B cell (primary cell): ENCODE results near the gene GIMAP5. TPM values are rescaled to one million over a fixed set of nuclear protein-coding genes. Genes with fewer than 3 reads are reported as not detected.
A peak's percentile ranks its signal among the peaks of the same experiment; 100 is the strongest.

Experiments used
- ATAC-seq: fragments of 200-7000 bp; cut with Tn5 transposase; one replicate; pipeline ENCODE4 v1.10.0; 2021; ENCODE audit warnings: low read depth, mild to moderate bottlenecking, moderate number of reproducible peaks, moderate library complexity
- CTCF ChIA-PET: fragments of 350-600 bp; sonication (Branson Sonifier 250); formaldehyde crosslinking; loops from one replicate; lab custom pipeline; 2021; ENCODE audit warnings: antibody characterized with exemption, inconsistent platforms; lab: Charles Lee
- POLR2A ChIA-PET: fragments of 350-600 bp; sonication (Branson Sonifier 250); formaldehyde crosslinking; loops from one replicate; lab custom pipeline; 2021; ENCODE audit warnings: antibody characterized with exemption; lab: Charles Lee
- DNase-seq: peaks from one replicate; pipeline ENCODE4 v3.0.0; 2013
- H2AFZ ChIP-seq: 2 replicates; pipeline ENCODE4 v1.6.1; 2012; ENCODE audit warnings: mild to moderate bottlenecking, low read depth, low read length; ENCODE audit not compliant: insufficient read depth, poor library complexity, severe bottlenecking
- H3K27ac ChIP-seq, 2 donors: 1 replicate in 1 of 2; 2 replicates in 1 of 2; pipeline ENCODE4 v1.5.1; 2012 to 2013; ENCODE audit warnings: low read length in 2 of 2, mild to moderate bottlenecking in 2 of 2, moderate library complexity in 1 of 2
- H3K27me3 ChIP-seq, 4 experiments: fragments of 200-600 bp in 1 of 4; sonication (generic) in 1 of 4; replicated peaks in 1 of 4; 1 replicate in 2 of 4; 2 replicates in 2 of 4; pipeline versions ENCODE4 v1.6.1 to v1.7.0; 2013 to 2016; ENCODE audit warnings: low read length in 3 of 4, mild to moderate bottlenecking in 2 of 4, mixed read lengths in 1 of 4, moderate library complexity in 1 of 4; ENCODE audit not compliant: insufficient read depth in 4 of 4, control insufficient read depth in 3 of 4; ENCODE audit errors: control extremely low read depth in 1 of 4
- H3K36me3 ChIP-seq, 2 experiments: replicated peaks in 1 of 2; 1 replicate in 1 of 2; 2 replicates in 1 of 2; pipeline versions ENCODE4 v1.6.1 to v1.7.1; 2013; ENCODE audit warnings: low read length in 1 of 2; ENCODE audit not compliant: insufficient read depth in 2 of 2, control insufficient read depth in 1 of 2; ENCODE audit errors: control extremely low read depth in 1 of 2, extremely low read depth in 1 of 2
- H3K4me1 ChIP-seq, 2 donors: fragments of 200-600 bp in 1 of 2; sonication (generic) in 1 of 2; 1 replicate in 1 of 2; 2 replicates in 1 of 2; pipeline versions ENCODE4 v1.5.1 to v1.6.1; 2013 to 2017; ENCODE audit warnings: low read length in 2 of 2; ENCODE audit not compliant: control insufficient read depth in 2 of 2, insufficient read depth in 2 of 2
- H3K4me2 ChIP-seq: replicated peaks from 2 replicates; pipeline ENCODE3; 2012; ENCODE audit warnings: mild to moderate bottlenecking, low read depth, low read length; ENCODE audit not compliant: poor library complexity, severe bottlenecking
- H3K4me3 ChIP-seq, 5 experiments: fragments of 200-600 bp in 1 of 5; sonication (generic) in 1 of 5; 1 replicate in 3 of 5; 2 replicates in 2 of 5; pipeline versions ENCODE4 v1.5.1 to v1.7.0; 2011 to 2016; ENCODE audit warnings: low read length in 4 of 5, mild to moderate bottlenecking in 4 of 5, low read depth in 2 of 5, control low read depth in 1 of 5, moderate library complexity in 1 of 5; ENCODE audit not compliant: insufficient read depth in 1 of 5; ENCODE audit errors: control extremely low read depth in 1 of 5, extremely low read depth in 1 of 5
- H3K79me2 ChIP-seq: fragments of 200-600 bp; sonication (generic); one replicate; pipeline ENCODE4 v1.6.0; 2016; ENCODE audit warnings: low read length; ENCODE audit not compliant: control insufficient read depth, insufficient read depth
- H3K9ac ChIP-seq: fragments of 200-600 bp; sonication (generic); 2 replicates; pipeline ENCODE4 v1.6.1; 2017; ENCODE audit warnings: mild to moderate bottlenecking, low read length, moderate library complexity
- H3K9me3 ChIP-seq, 3 donors: one replicate each; pipeline versions ENCODE4 v1.6.1 to v1.7.1; 2013; ENCODE audit warnings: low read length in 2 of 3; ENCODE audit not compliant: control insufficient read depth in 2 of 3, insufficient read depth in 1 of 3; ENCODE audit errors: control extremely low read depth in 1 of 3
- H4K20me1 ChIP-seq: 2 replicates; pipeline ENCODE4 v1.6.0; 2012; ENCODE audit warnings: mild to moderate bottlenecking, low read length; ENCODE audit not compliant: insufficient read depth, control insufficient read depth, poor library complexity, severe bottlenecking
- H3K27ac Mint-ChIP-seq: one replicate; pipeline ENCODE4 v1.8.0; 2021; ENCODE audit warnings: mixed read lengths
- H3K27me3 Mint-ChIP-seq: one replicate; pipeline ENCODE4 v1.8.0; 2021; ENCODE audit warnings: mixed read lengths
- H3K4me1 Mint-ChIP-seq: one replicate; pipeline ENCODE4 v1.8.0; 2021; ENCODE audit warnings: mixed read lengths
- H3K4me3 Mint-ChIP-seq: one replicate; pipeline ENCODE4 v1.8.0; 2021; ENCODE audit warnings: mixed read lengths
- H3K9me3 Mint-ChIP-seq: one replicate; pipeline ENCODE4 v1.8.0; 2022; ENCODE audit warnings: mixed read lengths; ENCODE audit not compliant: insufficient read depth
- CTCF ChIP-seq: fragments of 200-600 bp; IDR thresholded peaks from one replicate; pipeline ENCODE4 v1.8.0; 2022; ENCODE audit warnings: antibody characterized with exemption, mild to moderate bottlenecking
- EZH2 ChIP-seq: IDR thresholded peaks from 2 replicates; pipeline ENCODE4 v1.6.1; 2012; ENCODE audit warnings: borderline replicate concordance, low read depth, mild to moderate bottlenecking, moderate library complexity, low read length; ENCODE audit not compliant: insufficient read depth, poor library complexity, severe bottlenecking
- WGBS: methylation state at CpG from one replicate; pipeline ENCODE4 v1.1.5; 2013; ENCODE audit warnings: missing lambda C conversion rate; ENCODE audit not compliant: insufficient coverage; 5-methylcytosine and 5-hydroxymethylcytosine counted together
- intact Hi-C: fragments of 100-400 bp; cut with micrococcal nuclease; formaldehyde crosslinking; loops from one replicate; pipeline ENCODE4 v1.10.0; 2022
- polyA plus RNA-seq: library from polyadenylated mRNA; depleted of rRNA; stranded (reverse); fragments of >200 nt; gene quantifications from 2 replicates; pipeline ENCODE4 v1.2.3, GENCODE V29; 2012
- total RNA-seq, 2 donors: library from RNA; stranded (reverse); fragments of 120-200 nt in 1 of 2; gene quantifications; 1 replicate in 1 of 2; 2 replicates in 1 of 2; pipeline versions ENCODE4 v1.2.3 to v1.2.4, GENCODE V29; 2013 to 2022

Gene GIMAP5
- total and polyA plus RNA-seq, 2 donors (not counting 1 experiment from before 2014, with no cell fraction given) = 0.27 to 0.40 TPM

GRCh38 chr7:150716368-150716767, 20.9 kb upstream of the GIMAP5 start, which contains the start of gene GIMAP1:
TSS of gene GIMAP1 (plus strand) at chr7:150716613. CDS start at chr7:150719048, 2,435 bp downstream.
- 12% methylated on average over 4 of the region's 5 CpGs for WGBS
- Mint-ChIP-seq H3K27ac (peak within 1 kb of the TSS; percentile 59), H3K27me3 (no peaks in the 10 kb centered on the region), H3K4me1 (peaks cover 15% of the 10 kb centered on the region), H3K4me3 (peak within 1 kb of the TSS; percentile 80), H3K9me3 (peaks cover 4% of the 10 kb centered on the region)
- ChIA-PET CTCF (no interaction called here), POLR2A (no interaction called here)
- Histone ChIP-seq H4K20me1 (no peaks in the 10 kb centered on the region), H3K79me2 (no peaks in the 10 kb centered on the region), H3K4me2 (peak within 1 kb of the TSS; percentile 72), H3K9ac (peak within 1 kb of the TSS; percentile 75), H3K36me3 (peaks cover 0 to 5% of the 10 kb centered on the region in 2 experiments), H3K9me3 (no peaks in the 10 kb centered on the region), H3K4me3 (peak within 1 kb of the TSS; percentile 40 to 70 (median 60)), H3K27ac (peak within 1 kb of the TSS in 1 of 2 donors; percentile 71), H2AFZ (peak within 1 kb of the TSS; percentile 75), H3K27me3 (no peaks in the 10 kb centered on the region), H3K4me1 (peaks cover 17 to 18% of the 10 kb centered on the region in 2 donors)
- no peak for ATAC-seq
- TF ChIP-seq EZH2 (no peak), CTCF (no peak)
- DNase-seq = peak; percentile 39
- intact Hi-C loops = no loop called here

GRCh38 chr7:150716939-150717338, 20.3 kb upstream of the GIMAP5 start:
- H3K27ac Mint-ChIP-seq = no peak overlapping the region
- H3K4me2 ChIP-seq = peak overlapping the region; percentile 72
- peak overlapping the region; percentile 75 for H3K9ac ChIP-seq
- H3K4me1 Mint-ChIP-seq = peaks cover 15% of the 10 kb centered on the region
- ATAC-seq (no peak), DNase-seq (no peak)
- no peaks in the 10 kb centered on the region for H3K27me3 ChIP-seq
- H4K20me1 ChIP-seq = no peaks in the 10 kb centered on the region
- CTCF ChIA-PET = no interaction called here
- H3K27me3 Mint-ChIP-seq = no peaks in the 10 kb centered on the region
- POLR2A ChIA-PET = no interaction called here
- H3K27ac ChIP-seq = peak overlapping the region in 1 of 2 donors; percentile 71
- H3K79me2 ChIP-seq = no peaks in the 10 kb centered on the region
- H3K4me3 ChIP-seq = peak overlapping the region; percentile 40 to 70 (median 60)
- intact Hi-C loops = no loop called here
- peak overlapping the region; percentile 75 for H2AFZ ChIP-seq
- TF ChIP-seq EZH2 = no peak
- no peak for TF ChIP-seq CTCF
- peaks cover 4% of the 10 kb centered on the region for H3K9me3 Mint-ChIP-seq
- H3K4me3 Mint-ChIP-seq = peak overlapping the region; percentile 80
- 4% methylated on average over 3 of the region's 4 CpGs for WGBS
- H3K4me1 ChIP-seq = peaks cover 17 to 18% of the 10 kb centered on the region in 2 donors
- peaks cover 0 to 5% of the 10 kb centered on the region in 2 experiments for H3K36me3 ChIP-seq
- no peaks in the 10 kb centered on the region for H3K9me3 ChIP-seq
